ENCODE data around the gene PTPN2. TPM values are rescaled to one million over a fixed set of nuclear protein-coding genes. Genes with fewer than 3 reads are reported as not detected.
"Not testable (repeated sequence)": the region's sequence is repeated elsewhere in the genome, so short reads cannot be mapped to it uniquely, and the experiment has no call there.

Gene PTPN2
- total and polyA plus RNA-seq, 9 of the 15 experiments (the other 6 are each of a cell fraction or from before 2014, with no cell fraction given): 36.6 to 66.4 (median 43.8) TPM

GRCh38 chr18:12777500-12777944 is 106.5 kb downstream of the PTPN2 start (continued):
- TF ChIP-seq CUX1 (CRISPR knock-in tag; IDR thresholded peaks at IDR 0.05) (no peak), ZBTB17 (CRISPR knock-in tag; IDR thresholded peaks at IDR 0.05) (no peak), PTRF (tag; IDR thresholded peaks at IDR 0.05) (no peak)

GRCh38 chr18:12776821-12777471 is 107.1 kb downstream of the PTPN2 start:
- Histone ChIP-seq H3K4me1 (replicated peaks in 1 of 2; ENCODE audit: control insufficient read depth in 2 of 2, insufficient read depth in 2 of 2, low read length in 2 of 2) (peaks cover 0 to 11% of the 10 kb centered on the region in 2 experiments; a peak in 2 of 5 replicates), H2AFZ (ENCODE audit: low read depth, low read length) (no peak overlapping the region), H3K27ac (ENCODE audit: extremely low read depth, low read depth, low read length) (no peak overlapping the region), H3K4me3 (no peak overlapping the region), H3K79me2 (ENCODE audit: control insufficient read depth, insufficient read depth, low read length) (no peaks in the 10 kb centered on the region), H3K4me2 (ENCODE audit: insufficient read depth, low read length) (no peak overlapping the region), H4K20me1 (replicated peaks; ENCODE audit: control insufficient read depth, insufficient read depth, low read length) (no peaks in the 10 kb centered on the region), H3K36me3 (ENCODE audit: control insufficient read depth, insufficient read depth, low read length) (no peaks in the 10 kb centered on the region), H3K9me1 (ENCODE audit: control insufficient read depth, insufficient read depth, low read length) (no peaks in the 10 kb centered on the region), H3K27me3 (ENCODE audit: control insufficient read depth in 2 of 2, insufficient read depth in 2 of 2, low read length in 2 of 2) (peaks cover 0 to 2% of the 10 kb centered on the region in 2 experiments; a peak in 1 of 5 replicates), H3K9ac (ENCODE audit: insufficient read depth in 1 of 2, low read depth in 2 of 2, low read length in 2 of 2) (no peak overlapping the region), H3K9me3 (replicated peaks; ENCODE audit: control insufficient read depth, insufficient read depth, low read depth, low read length) (peaks cover 3% of the 10 kb centered on the region)
- WGBS (ENCODE audit: insufficient coverage, low coverage, missing lambda C conversion rate): 86% methylated on average over 25 of the region's 54 CpGs
- intact Hi-C loops (cut with micrococcal nuclease) (no loop called here), in situ Hi-C loops (cut with MboI) (no loop called here)
- BruUV-seq (replicated peaks): no TSS peak
- TF ChIP-seq GATAD2B (IDR thresholded peaks at IDR 0.05; ENCODE audit: borderline replicate concordance): no peak
- ChIA-PET POLR2A (interaction anchor here (0.7 to 2.2 kb wide), 2 partner anchors 11 to 27 kb away, joined by 3 to 4 read pairs; no protein-coding TSS in a partner anchor), CTCF (ENCODE audit: low intra/inter-chr PET ratio) (no interaction called here)
- FAIRE-seq: no peak
- no peak for ATAC-seq
- no peak for DNase-seq (ENCODE audit: extremely low read depth in 1 of 4, low spot score in 3 of 4)

DNA sequence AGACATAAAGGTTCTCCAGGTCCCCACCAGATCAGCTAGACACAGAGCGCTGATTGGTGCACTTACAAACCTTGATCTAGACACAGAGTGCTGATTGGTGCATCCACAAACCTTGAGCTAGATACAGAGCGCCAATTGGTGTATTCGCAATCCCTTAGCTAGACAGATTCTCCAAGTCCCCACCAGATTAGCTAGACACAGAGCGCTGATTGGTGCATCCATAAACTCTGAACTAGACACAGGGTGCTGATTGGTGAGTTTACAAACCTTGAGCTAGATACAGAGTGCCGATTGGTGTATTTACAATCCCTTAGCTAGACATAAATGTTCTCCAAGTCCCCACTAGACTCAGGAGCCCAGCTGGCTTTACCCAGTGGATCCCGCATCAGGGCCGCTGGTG is 107.6 kb downstream of the PTPN2 start:
- FAIRE-seq; in situ Hi-C loops (cut with MboI); H3K9me3 ChIP-seq (replicated peaks; ENCODE audit: control insufficient read depth, insufficient read depth, low read depth, low read length); DNase-seq (ENCODE audit: extremely low read depth in 1 of 4, low spot score in 3 of 4); H4K20me1 ChIP-seq (replicated peaks; ENCODE audit: control insufficient read depth, insufficient read depth, low read length); ATAC-seq; H3K27ac ChIP-seq (ENCODE audit: extremely low read depth, low read depth, low read length); H3K4me3 ChIP-seq; CTCF ChIA-PET (ENCODE audit: low intra/inter-chr PET ratio); H3K4me2 ChIP-seq (ENCODE audit: insufficient read depth, low read length); H3K79me2 ChIP-seq (ENCODE audit: control insufficient read depth, insufficient read depth, low read length); H3K36me3 ChIP-seq (ENCODE audit: control insufficient read depth, insufficient read depth, low read length); intact Hi-C loops (cut with micrococcal nuclease); H2AFZ ChIP-seq (ENCODE audit: low read depth, low read length); BruUV-seq (replicated peaks); H3K27me3 ChIP-seq (ENCODE audit: control insufficient read depth in 2 of 2, insufficient read depth in 2 of 2, low read length in 2 of 2); H3K9me1 ChIP-seq (ENCODE audit: control insufficient read depth, insufficient read depth, low read length); H3K9ac ChIP-seq (ENCODE audit: insufficient read depth in 1 of 2, low read depth in 2 of 2, low read length in 2 of 2): not testable (repeated sequence)
- H3K4me1 ChIP-seq (replicated peaks in 1 of 2; ENCODE audit: control insufficient read depth in 2 of 2, insufficient read depth in 2 of 2, low read length in 2 of 2): peaks cover 0 to 11% of the 10 kb centered on the region in 2 experiments; a peak in 2 of 5 replicates
- WGBS (ENCODE audit: insufficient coverage, low coverage, missing lambda C conversion rate): 87% methylated on average over 6 of the region's 7 CpGs
- POLR2A ChIA-PET: interaction anchor here (0.7 to 2.2 kb wide), 2 partner anchors 10 to 27 kb away, joined by 3 to 4 read pairs; no protein-coding TSS in a partner anchor

Measured in K562 (cell line).